Heart left ventricle (tissue), 16 donors: ENCODE data around the gene TASP1. TPM values are rescaled to one million over a fixed set of nuclear protein-coding genes. Genes with fewer than 3 reads are reported as not detected.

Experiments
- ATAC-seq, 4 donors: fragments of 200-7000 bp; cut with Tn5 transposase; one replicate each; pipeline ENCODE4 v1.9.1; 2020 to 2022; ENCODE audit warnings: moderate library complexity in 4 of 4, mild to moderate bottlenecking in 3 of 4, moderate number of reproducible peaks in 1 of 4
- DNase-seq, 5 donors: peaks; one replicate each; pipeline ENCODE4 v3.0.0-alpha.2; 2020
- H3K27ac ChIP-seq, 12 donors: fragments of 200-600 bp; sonication (generic) in 4 of 12; one replicate each; pipeline versions ENCODE4 v1.5.0 to v1.8.0; 2016 to 2022; ENCODE audit warnings: mild to moderate bottlenecking in 2 of 12
- H3K27me3 ChIP-seq, 9 donors: fragments of 200-600 bp; sonication (generic) in 2 of 9; one replicate each; pipeline versions ENCODE4 v1.5.1 to v1.8.0; 2016 to 2022; ENCODE audit warnings: mild to moderate bottlenecking in 3 of 9
- H3K36me3 ChIP-seq, 9 donors: fragments of 200-600 bp; sonication (generic) in 2 of 9; one replicate each; pipeline versions ENCODE4 v1.5.0 to v1.8.0; 2018 to 2022; ENCODE audit warnings: mild to moderate bottlenecking in 2 of 9
- H3K4me1 ChIP-seq, 12 donors: fragments of 200-600 bp; sonication (generic) in 4 of 12; one replicate each; pipeline versions ENCODE4 v1.5.0 to v1.8.0; 2016 to 2022; ENCODE audit warnings: mild to moderate bottlenecking in 3 of 12
- H3K4me3 ChIP-seq, 12 donors: fragments of 200-600 bp; sonication (generic) in 4 of 12; one replicate each; pipeline versions ENCODE4 v1.5.0 to v1.8.0; 2017 to 2022; ENCODE audit warnings: mild to moderate bottlenecking in 9 of 12, moderate library complexity in 4 of 12
- H3K9me3 ChIP-seq, 12 donors: fragments of 200-600 bp; sonication (generic) in 4 of 12; one replicate each; pipeline versions ENCODE4 v1.5.0 to v1.8.0; 2016 to 2022; ENCODE audit warnings: mild to moderate bottlenecking in 1 of 12
- CTCF ChIP-seq, 12 donors: fragments of 200-600 bp; sonication (generic) in 4 of 12; IDR thresholded peaks; one replicate each; pipeline versions ENCODE4 v1.5.0 to v1.8.0; 2018 to 2022; ENCODE audit warnings: antibody characterized with exemption in 12 of 12, mild to moderate bottlenecking in 5 of 12
- POLR2A ChIP-seq, 2 donors: fragments of 450-650 bp; IDR thresholded peaks; one replicate each; pipeline ENCODE4 v1.6.1; 2017; ENCODE audit warnings: antibody characterized with exemption in 2 of 2, mild to moderate bottlenecking in 2 of 2, moderate library complexity in 2 of 2
- WGBS, 4 donors: extraction: QIAGEN DNeasy Blood & Tissue Kit in 2 of 4; methylation state at CpG; one replicate each; pipeline versions ENCODE4 v1.1.5 to v1.1.7; 2013 to 2018; 5-methylcytosine and 5-hydroxymethylcytosine counted together
- intact Hi-C, 10 donors: fragments of 100-400 bp; cut with DNase I; formaldehyde crosslinking; loops; one replicate each; pipeline versions ENCODE4 v1.11.1 to v1.14.2; 2022
- polyA plus RNA-seq, 2 donors: library from polyadenylated mRNA; stranded (reverse); fragments of 200-250 nt; gene quantifications; one replicate each; pipeline ENCODE4 v1.2.3, GENCODE V29; 2013
- total RNA-seq, 9 donors: library from RNA; depleted of rRNA in 2 of 9; stranded (reverse); fragments of >200 nt in 2 of 9; fragmentation: NEBNext Ultra II Directional in 3 of 9; extraction: Animal tissue kit (Norgen Biotek cat#: 25700) in 3 of 9; gene quantifications; one replicate each; pipeline versions ENCODE4 v1.1.0 to v1.2.4, GENCODE V29; 2016 to 2023
- donor health status: ischemic (EF 13 %, LVEDD 7.1; RV severe dilation, severe dysfunction).
- donor health status: healthy with polysubstance abuse.
- donor health status: DM: no; HTN: yes; CAD: no.
- donor health status: DM: no; HTN: no; CAD: no.
- donor health status: ischemic (EF 25% LVEDD 6.9; RV normal size, moderate dysfunction).
- donor health status: ischemic (EF 25% LVEDD 5.7; RV mildly dilated, moderate dysfunction).
- donor health status: healthy.
- donor health status: DM: yes; HTN: yes; CAD: no.
- donor health status: ischemic (EF 35%, LVEDD 5.7; RV mildly dilated, moderate dysfunction).
- donor health status: nonischemic (EF 11% LVEDD 7.7; RV severe dilation, severe dysfunction).
- donor health status: DM: yes; HTN: yes; CAD: no.
- donor health status: PGD.
- donor health status: ischemic (EF 29% LVEDD 5.4; RV normal size, mild dysfunction).
- donor health status: nonischemic (EF 23%, LVEDD 6.1; RV moderate dilation, normal function).

The TASP1 gene
- total and polyA plus RNA-seq, 11 donors = 1.6 to 8.6 (median 5.3) TPM

DNA sequence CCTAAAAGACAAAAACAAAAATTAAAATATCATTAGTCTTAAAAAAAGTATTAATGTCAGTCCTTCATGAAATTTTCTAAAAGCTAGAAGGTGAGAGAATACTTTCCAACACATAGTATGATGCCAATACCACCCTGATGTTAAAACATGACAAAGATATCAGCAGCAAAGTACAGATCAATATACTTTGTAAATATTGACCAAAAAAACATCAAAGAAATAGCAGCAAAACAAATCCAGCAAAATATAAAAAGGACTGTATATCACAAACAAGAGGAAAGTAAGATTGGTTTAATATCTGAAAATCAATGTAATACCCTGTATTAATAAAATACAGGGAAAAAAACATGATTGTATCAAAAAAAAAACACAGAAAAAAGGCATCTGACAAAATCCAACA is 51.4 kb downstream of the TASP1 start:
- Histone ChIP-seq H3K27ac (no peak overlapping the region), H3K36me3 (peaks cover 0 to 14% (median 0%) of the 10 kb centered on the region in 9 donors), H3K4me3 (no peak overlapping the region), H3K9me3 (peaks cover 0 to 22% (median 9%) of the 10 kb centered on the region in 12 donors), H3K4me1 (no peaks in the 10 kb centered on the region), H3K27me3 (no peaks in the 10 kb centered on the region)
- DNase-seq = no peak
- no peak for ATAC-seq
- intact Hi-C loops = no loop called here
- TF ChIP-seq CTCF (IDR thresholded peaks at IDR 0.05) (no peak), POLR2A (IDR thresholded peaks at IDR 0.05) (no peak)

DNA sequence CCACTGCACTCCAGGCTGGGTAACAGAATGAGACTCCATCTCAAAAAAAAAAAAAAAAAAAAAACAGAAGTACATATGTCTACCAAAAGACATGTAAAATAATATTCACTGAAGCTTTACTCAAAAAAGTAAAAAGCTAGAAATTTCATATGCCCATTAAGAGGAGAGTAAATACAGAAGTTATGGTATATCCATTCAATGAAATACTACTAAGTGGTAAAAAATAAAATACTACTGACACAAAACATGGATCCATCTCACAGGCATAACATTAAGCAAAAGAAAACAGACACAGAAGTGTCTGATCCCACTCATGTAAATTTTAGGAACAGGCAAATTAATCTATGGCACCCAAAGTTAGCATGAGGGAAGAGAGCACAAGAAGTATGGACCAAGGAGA is 52.6 kb downstream of the TASP1 start:
- TF ChIP-seq POLR2A (IDR thresholded peaks at IDR 0.05) = no peak
- TF ChIP-seq CTCF (IDR thresholded peaks at IDR 0.05) = no peak
- Histone ChIP-seq H3K27me3 (no peaks in the 10 kb centered on the region), H3K27ac (no peak overlapping the region), H3K4me3 (no peak overlapping the region), H3K4me1 (no peaks in the 10 kb centered on the region), H3K36me3 (peaks cover 0 to 14% (median 0%) of the 10 kb centered on the region in 9 donors), H3K9me3 (peaks cover 0 to 22% (median 9%) of the 10 kb centered on the region in 12 donors)
- DNase-seq (no peak), ATAC-seq (no peak)
- intact Hi-C loops = no loop called here

DNA sequence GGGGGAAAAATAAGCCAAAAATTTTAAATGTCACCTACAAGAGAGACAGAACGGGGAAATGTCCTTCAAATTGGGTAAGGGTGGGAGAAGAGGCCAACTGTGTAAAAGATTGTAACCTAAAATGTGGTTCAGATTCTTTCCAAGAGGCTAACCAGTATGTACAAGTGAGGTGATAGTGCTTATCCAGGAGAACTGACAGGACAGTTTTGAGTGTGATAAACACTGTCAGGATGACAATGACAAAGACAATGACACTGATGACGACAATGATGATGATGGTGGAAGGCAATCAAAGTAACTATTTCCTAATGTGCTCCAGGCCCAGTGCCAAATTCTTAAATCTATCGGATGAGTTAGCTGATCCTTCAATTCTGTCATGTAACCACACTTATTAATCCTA is 57.3 kb downstream of the TASP1 start:
- Histone ChIP-seq H3K36me3 (peaks cover 0 to 34% (median 7%) of the 10 kb centered on the region in 9 donors), H3K27ac (peak overlapping the region in 1 of 12 donors; percentile 56), H3K27me3 (no peaks in the 10 kb centered on the region), H3K9me3 (peaks cover 0 to 19% (median 6%) of the 10 kb centered on the region in 12 donors), H3K4me1 (peaks cover 0 to 4% (median 0%) of the 10 kb centered on the region in 12 donors), H3K4me3 (no peak overlapping the region)
- intact Hi-C loops = no loop called here
- ATAC-seq (peak; percentile 64 to 96 (median 86)), DNase-seq (no peak)
- WGBS, 4 donors = 44 to 62% (median 58%) methylated on average over 3 of the region's 3 CpGs
- TF ChIP-seq CTCF (IDR thresholded peaks at IDR 0.05) (no peak), POLR2A (IDR thresholded peaks at IDR 0.05) (no peak)

- 71 to 83% (median 76%) methylated on average over 5 of the region's 5 CpGs for WGBS, 4 donors
- ATAC-seq (peak in 3 of 4 donors; percentile 51 to 65 (median 58)), DNase-seq (peak in 1 of 5 donors; percentile 27)
- TF ChIP-seq CTCF (IDR thresholded peaks at IDR 0.05) = no peak
- no peak for TF ChIP-seq POLR2A (IDR thresholded peaks at IDR 0.05)
- no peaks in the 10 kb centered on the region for H3K27me3 ChIP-seq
- intact Hi-C loops = no loop called here
- H3K27ac ChIP-seq = no peak overlapping the region
- H3K4me1 ChIP-seq = peaks cover 0 to 4% (median 0%) of the 10 kb centered on the region in 12 donors
- H3K4me3 ChIP-seq = no peak overlapping the region
- peaks cover 0 to 35% (median 7%) of the 10 kb centered on the region in 9 donors for H3K36me3 ChIP-seq
- H3K9me3 ChIP-seq = peaks cover 0 to 17% (median 1%) of the 10 kb centered on the region in 12 donors
These were observed 58.0 kb downstream of the TASP1 start for GRCh38 chr20:13580707-13581106.
